T follicular helper cell (primary cell): ENCODE results near the gene RIMS3.
"Not testable (repeated sequence)": the region's sequence is repeated elsewhere in the genome, so short reads cannot be mapped to it uniquely, and the experiment has no call there.

Experiments used
- DNase-seq: peaks from one replicate; pipeline ENCODE4 v3.0.0-alpha.2; 2020; ENCODE audit warnings: low read depth

Gene RIMS3

GRCh38 chr1:40593449-40594186 lies 71.9 kb downstream of the RIMS3 start:
- DNase-seq: no peak

DNA sequence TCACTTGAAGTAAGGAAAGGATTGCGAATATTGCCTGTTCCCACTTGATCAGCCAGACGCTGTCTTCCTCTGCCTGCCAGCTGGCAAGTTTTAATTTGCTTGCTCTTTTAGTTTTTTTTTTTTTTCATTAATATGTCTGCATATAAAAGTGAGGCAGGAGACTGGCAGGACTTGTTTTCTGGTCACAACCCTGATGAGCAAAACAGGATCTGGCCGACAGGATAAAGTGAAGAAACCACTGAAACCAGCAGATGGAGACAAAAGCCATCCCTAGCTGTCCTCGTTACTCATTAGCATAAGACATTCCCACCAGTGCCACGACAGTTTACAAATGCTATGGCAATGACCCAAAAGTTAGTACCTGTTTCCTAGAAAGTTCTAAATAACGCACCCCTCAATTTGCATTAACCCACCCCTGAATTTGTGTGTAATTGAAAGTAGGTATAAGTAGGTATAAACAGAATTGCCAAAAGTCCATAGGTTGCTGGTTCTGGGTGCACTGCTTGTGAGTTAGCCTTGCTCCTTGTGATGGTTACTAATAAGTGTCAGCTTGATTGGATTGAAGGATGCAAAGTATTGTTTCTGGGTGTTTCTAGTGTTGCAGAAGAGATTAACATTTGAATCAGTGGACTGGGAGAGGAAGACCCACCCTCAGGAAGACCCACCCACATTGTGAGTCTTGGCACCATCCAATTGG lies 73.2 kb downstream of the RIMS3 start:
- no peak for DNase-seq

DNA sequence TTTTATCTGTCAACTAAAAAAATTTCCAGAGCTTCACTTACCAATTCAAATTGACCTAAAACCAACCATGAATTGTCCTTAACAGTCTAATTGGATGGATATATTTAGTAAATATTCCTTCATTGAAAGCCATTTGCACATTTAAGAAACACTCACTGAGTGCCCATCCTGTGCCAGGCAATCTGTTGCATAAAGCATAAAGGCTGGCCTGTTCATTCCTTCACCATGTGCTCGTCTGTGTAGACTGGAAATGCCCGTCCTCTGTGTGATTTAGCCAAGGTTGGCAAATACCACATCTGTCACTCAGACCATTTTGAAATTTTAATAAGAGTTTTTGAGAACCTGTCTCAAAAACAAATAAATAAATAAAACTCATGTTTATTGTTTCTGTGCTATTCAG lies 76.9 kb downstream of the RIMS3 start:
- DNase-seq: no peak

GRCh38 chr1:40583980-40584379 lies 81.5 kb downstream of the RIMS3 start:
- DNase-seq: no peak

GRCh38 chr1:40582116-40582515 lies 83.4 kb downstream of the RIMS3 start:
- no peak for DNase-seq

- DNase-seq: no peak
Measured at GRCh38 chr1:40575336-40575735, 90.1 kb downstream of the RIMS3 start.

- DNase-seq: not testable (repeated sequence)
Measured at GRCh38 chr1:40574805-40575204, 90.7 kb downstream of the RIMS3 start.
